Measurements from ENCODE around the gene CCNG1.

DNA sequence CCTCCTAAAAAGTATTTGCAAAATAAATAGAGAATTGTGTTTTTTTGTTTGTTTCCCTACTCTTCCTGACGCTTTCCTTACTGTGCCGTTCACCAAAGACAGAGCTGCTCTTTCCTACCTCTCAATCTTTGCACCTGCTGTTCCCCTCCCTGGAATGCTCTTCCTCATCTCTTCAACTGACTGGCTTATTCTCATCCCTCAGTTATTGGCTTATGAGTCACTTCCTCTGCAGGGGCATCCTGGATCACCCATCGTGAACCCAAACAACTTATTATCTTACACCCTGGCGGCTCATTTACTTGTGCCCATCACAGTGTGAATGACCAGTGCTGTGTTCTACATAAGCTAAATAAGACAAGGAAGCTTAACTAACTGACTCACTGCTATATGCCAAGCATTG, 36.1 kb upstream of the CCNG1 start:
- TF ChIP-seq POLR2A (IDR thresholded peaks at IDR 0.05; ENCODE audit: low read length) (no peak), NPAS2 (CRISPR knock-in tag; IDR thresholded peaks at IDR 0.05; ENCODE audit: borderline replicate concordance) (no peak), HOXA7 (CRISPR knock-in tag; IDR thresholded peaks at IDR 0.05) (no peak), RAD21 (conservative IDR thresholded peaks at IDR 0.05 in 1 of 2, IDR thresholded peaks at IDR 0.05 in 1 of 2) (no peak), MAZ (IDR thresholded peaks at IDR 0.05; ENCODE audit: borderline replicate concordance, low read depth, low read length) (no peak), JUNB (IDR thresholded peaks at IDR 0.05) (no peak), ESRRA (IDR thresholded peaks at IDR 0.05; ENCODE audit: borderline replicate concordance, low read length) (no peak), CBX8 (IDR thresholded peaks at IDR 0.05) (no peak), TFCP2L1 (CRISPR knock-in tag; IDR thresholded peaks at IDR 0.05) (no peak), RNF2 (IDR thresholded peaks at IDR 0.05; ENCODE audit: borderline replicate concordance, low read depth) (no peak)
- TF ChIP-seq, protein P1, sequence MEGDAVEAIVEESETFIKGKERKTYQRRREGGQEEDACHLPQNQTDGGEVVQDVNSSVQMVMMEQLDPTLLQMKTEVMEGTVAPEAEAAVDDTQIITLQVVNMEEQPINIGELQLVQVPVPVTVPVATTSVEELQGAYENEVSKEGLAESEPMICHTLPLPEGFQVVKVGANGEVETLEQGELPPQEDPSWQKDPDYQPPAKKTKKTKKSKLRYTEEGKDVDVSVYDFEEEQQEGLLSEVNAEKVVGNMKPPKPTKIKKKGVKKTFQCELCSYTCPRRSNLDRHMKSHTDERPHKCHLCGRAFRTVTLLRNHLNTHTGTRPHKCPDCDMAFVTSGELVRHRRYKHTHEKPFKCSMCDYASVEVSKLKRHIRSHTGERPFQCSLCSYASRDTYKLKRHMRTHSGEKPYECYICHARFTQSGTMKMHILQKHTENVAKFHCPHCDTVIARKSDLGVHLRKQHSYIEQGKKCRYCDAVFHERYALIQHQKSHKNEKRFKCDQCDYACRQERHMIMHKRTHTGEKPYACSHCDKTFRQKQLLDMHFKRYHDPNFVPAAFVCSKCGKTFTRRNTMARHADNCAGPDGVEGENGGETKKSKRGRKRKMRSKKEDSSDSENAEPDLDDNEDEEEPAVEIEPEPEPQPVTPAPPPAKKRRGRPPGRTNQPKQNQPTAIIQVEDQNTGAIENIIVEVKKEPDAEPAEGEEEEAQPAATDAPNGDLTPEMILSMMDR (IDR thresholded peaks at IDR 0.05) = no peak
- TF ChIP-seq, protein P2, sequence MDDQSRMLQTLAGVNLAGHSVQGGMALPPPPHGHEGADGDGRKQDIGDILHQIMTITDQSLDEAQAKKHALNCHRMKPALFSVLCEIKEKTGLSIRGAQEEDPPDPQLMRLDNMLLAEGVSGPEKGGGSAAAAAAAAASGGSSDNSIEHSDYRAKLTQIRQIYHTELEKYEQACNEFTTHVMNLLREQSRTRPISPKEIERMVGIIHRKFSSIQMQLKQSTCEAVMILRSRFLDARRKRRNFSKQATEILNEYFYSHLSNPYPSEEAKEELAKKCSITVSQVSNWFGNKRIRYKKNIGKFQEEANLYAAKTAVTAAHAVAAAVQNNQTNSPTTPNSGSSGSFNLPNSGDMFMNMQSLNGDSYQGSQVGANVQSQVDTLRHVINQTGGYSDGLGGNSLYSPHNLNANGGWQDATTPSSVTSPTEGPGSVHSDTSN (IDR thresholded peaks at IDR 0.05) = no peak
